ENCODE data around the gene STK10. TPM values are rescaled to one million over a fixed set of nuclear protein-coding genes. Genes with fewer than 3 reads are reported as not detected.

The STK10 gene
- total and polyA plus RNA-seq, 3 donors from 2014 or later, result 48.8 to 148 (median 142) TPM

DNA sequence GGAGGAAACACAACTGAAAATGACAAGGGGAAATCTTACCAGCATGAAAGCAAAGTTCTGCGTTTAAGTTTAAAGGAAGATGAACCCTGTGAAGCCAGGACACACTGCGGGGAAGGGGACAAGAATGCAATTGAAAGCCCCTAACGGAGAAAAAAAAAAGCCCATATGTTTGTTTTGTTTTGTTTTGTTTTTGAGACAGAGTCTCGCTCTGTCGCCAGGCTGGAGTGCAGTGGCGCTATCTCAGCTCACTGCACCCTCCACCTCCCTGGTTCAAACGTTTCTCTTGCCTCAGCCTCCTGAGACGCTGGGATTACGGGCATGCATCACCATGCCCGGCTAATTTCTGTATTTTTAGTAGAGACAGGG, 2.9 kb downstream of the STK10 start:
- intact Hi-C loops (cut with DNase I; ENCODE audit: low total_unique reads), result loop anchor here (5.0 kb wide), 1 partner anchor 78 kb away; no protein-coding TSS in a partner anchor
- H3K9me3 ChIP-seq, result no peaks in the 10 kb centered on the region
- no peak for TF ChIP-seq POLR2A (IDR thresholded peaks at IDR 0.05)
- TF ChIP-seq, protein P1, sequence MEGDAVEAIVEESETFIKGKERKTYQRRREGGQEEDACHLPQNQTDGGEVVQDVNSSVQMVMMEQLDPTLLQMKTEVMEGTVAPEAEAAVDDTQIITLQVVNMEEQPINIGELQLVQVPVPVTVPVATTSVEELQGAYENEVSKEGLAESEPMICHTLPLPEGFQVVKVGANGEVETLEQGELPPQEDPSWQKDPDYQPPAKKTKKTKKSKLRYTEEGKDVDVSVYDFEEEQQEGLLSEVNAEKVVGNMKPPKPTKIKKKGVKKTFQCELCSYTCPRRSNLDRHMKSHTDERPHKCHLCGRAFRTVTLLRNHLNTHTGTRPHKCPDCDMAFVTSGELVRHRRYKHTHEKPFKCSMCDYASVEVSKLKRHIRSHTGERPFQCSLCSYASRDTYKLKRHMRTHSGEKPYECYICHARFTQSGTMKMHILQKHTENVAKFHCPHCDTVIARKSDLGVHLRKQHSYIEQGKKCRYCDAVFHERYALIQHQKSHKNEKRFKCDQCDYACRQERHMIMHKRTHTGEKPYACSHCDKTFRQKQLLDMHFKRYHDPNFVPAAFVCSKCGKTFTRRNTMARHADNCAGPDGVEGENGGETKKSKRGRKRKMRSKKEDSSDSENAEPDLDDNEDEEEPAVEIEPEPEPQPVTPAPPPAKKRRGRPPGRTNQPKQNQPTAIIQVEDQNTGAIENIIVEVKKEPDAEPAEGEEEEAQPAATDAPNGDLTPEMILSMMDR (IDR thresholded peaks at IDR 0.05), result no peak
- DNase-seq, result no peak
- no peaks in the 10 kb centered on the region for H3K27me3 ChIP-seq
- H3K36me3 ChIP-seq (ENCODE audit: low read depth, missing control alignments), result no peaks in the 10 kb centered on the region
- H3K27ac ChIP-seq, result peak overlapping the region; percentile 45 to 56
- WGBS, 2 donors, result 71 to 73% methylated on average over 10 of the region's 10 CpGs
- H3K4me3 ChIP-seq, result peak overlapping the region in 1 of 2 donors; percentile 87
- H3K4me1 ChIP-seq, result peaks cover 19% of the 10 kb centered on the region

DNA sequence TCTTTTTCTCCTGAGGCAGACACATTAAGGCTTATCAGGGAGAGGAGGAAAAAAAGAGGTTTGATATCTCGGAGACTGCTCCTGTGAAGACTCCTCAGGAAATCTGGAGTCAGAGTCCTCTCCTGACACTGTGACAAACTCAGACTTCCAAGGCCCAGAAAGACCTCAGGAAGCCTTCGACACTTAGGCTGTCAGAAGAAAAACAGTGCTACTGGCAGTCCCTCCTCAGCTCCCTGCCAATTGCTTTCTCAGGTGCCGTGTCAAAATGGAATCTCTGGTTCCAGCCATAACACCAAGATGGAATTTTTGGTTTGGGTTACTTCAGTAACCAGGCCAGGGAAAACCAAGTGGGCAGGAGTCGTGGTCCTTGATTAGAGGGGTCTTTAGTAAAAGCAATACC, 4.1 kb downstream of the STK10 start:
- no peaks in the 10 kb centered on the region for H3K27me3 ChIP-seq
- TF ChIP-seq, protein P1 (IDR thresholded peaks at IDR 0.05), result no peak
- no peak for TF ChIP-seq POLR2A (IDR thresholded peaks at IDR 0.05)
- 72 to 74% methylated on average over 4 of the region's 4 CpGs for WGBS, 2 donors
- intact Hi-C loops (cut with DNase I; ENCODE audit: low total_unique reads), result no loop called here
- no peak for DNase-seq
- no peak overlapping the region for H3K4me3 ChIP-seq
- peaks cover 28% of the 10 kb centered on the region for H3K4me1 ChIP-seq
- H3K9me3 ChIP-seq, result no peaks in the 10 kb centered on the region
- peak overlapping the region; percentile 39 to 56 for H3K27ac ChIP-seq
- no peaks in the 10 kb centered on the region for H3K36me3 ChIP-seq (ENCODE audit: low read depth, missing control alignments)

DNA sequence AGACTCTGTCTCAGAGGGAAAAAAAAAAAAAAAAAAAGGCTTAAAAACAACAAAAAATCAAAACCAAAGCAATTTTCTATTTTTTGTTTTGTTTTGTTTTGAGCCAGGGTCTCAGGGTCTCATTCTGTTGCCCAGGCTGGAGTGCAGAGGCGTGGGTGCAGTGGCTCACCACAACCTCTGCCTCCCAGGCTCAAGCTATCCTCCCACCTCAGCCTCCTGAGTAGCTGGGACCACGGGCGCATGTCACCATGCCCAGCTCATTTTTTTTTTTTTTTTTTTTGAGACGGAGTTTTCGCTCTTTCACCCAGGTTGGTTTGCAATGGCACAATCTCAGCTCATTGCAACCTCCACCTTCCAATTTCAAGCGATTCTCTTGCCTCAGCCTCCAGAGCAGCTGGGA, 5.7 kb downstream of the STK10 start:
- 76 to 83% methylated on average over 6 of the region's 6 CpGs for WGBS, 2 donors
- Histone ChIP-seq H3K4me1 (peaks cover 29% of the 10 kb centered on the region), H3K36me3 (ENCODE audit: low read depth, missing control alignments) (no peaks in the 10 kb centered on the region), H3K9me3 (no peaks in the 10 kb centered on the region), H3K27ac (no peak overlapping the region), H3K4me3 (no peak overlapping the region), H3K27me3 (no peaks in the 10 kb centered on the region)
- no peak for DNase-seq
- TF ChIP-seq, protein P1 (IDR thresholded peaks at IDR 0.05), result no peak
- no peak for TF ChIP-seq POLR2A (IDR thresholded peaks at IDR 0.05)
- intact Hi-C loops (cut with DNase I; ENCODE audit: low total_unique reads), result no loop called here

DNA sequence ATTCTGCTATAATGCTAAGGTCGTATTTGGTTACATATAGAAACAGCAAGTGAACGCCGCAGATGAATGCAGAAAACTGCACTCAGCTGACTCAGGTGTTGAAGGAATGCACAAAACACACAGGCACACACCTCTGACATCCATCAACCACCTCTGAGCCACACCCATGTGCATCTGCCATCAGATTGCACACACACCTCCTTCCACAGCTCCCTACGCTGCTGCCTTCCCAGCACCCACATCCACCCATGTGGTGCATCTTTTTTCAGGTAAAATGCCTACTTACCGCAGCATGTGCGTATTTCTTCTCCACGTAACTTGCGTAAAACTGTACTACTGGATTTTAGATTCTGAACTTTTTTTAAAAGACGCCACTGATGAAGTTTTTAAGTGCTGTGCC, 7.1 kb downstream of the STK10 start:
- intact Hi-C loops (cut with DNase I; ENCODE audit: low total_unique reads), result no loop called here
- no peak overlapping the region for H3K4me3 ChIP-seq
- peaks cover 29% of the 10 kb centered on the region for H3K4me1 ChIP-seq
- no peaks in the 10 kb centered on the region for H3K9me3 ChIP-seq
- no peaks in the 10 kb centered on the region for H3K27me3 ChIP-seq
- DNase-seq, result no peak
- WGBS, 2 donors, result 84 to 87% methylated on average over 9 of the region's 9 CpGs
- H3K27ac ChIP-seq, result no peak overlapping the region
- H3K36me3 ChIP-seq (ENCODE audit: low read depth, missing control alignments), result no peaks in the 10 kb centered on the region
- TF ChIP-seq, protein P1 (IDR thresholded peaks at IDR 0.05), result no peak
- TF ChIP-seq POLR2A (IDR thresholded peaks at IDR 0.05), result no peak
